ENCODE data around the gene EXOC3.

Gene EXOC3

DNA sequence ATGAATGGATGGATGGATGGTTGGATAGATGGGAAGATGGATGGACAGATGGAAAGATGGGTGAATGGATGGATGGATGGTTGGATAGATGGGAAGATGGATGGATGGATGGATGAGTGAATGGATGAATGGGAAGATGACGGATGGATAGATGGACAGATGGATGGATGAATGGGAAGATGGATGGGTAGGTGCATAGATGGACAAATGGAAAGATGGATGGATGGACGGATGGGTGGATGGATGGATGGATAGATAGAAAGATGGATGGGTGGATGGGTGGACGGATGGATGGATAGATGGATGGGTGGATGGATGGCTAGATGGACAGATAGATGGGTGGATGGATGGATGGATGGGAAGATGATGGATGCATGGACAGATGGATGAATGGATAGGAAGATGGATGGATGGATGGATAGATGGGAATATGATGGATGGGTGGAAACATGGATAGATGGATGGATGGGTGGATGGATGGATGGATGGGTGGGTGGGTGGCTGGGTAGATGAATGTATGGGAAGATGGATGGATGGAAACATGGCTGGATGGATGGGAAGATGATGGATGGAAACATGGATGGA is 16.5 kb upstream of the EXOC3 start:
- no peak for DNase-seq (ENCODE audit: low read depth)

DNA sequence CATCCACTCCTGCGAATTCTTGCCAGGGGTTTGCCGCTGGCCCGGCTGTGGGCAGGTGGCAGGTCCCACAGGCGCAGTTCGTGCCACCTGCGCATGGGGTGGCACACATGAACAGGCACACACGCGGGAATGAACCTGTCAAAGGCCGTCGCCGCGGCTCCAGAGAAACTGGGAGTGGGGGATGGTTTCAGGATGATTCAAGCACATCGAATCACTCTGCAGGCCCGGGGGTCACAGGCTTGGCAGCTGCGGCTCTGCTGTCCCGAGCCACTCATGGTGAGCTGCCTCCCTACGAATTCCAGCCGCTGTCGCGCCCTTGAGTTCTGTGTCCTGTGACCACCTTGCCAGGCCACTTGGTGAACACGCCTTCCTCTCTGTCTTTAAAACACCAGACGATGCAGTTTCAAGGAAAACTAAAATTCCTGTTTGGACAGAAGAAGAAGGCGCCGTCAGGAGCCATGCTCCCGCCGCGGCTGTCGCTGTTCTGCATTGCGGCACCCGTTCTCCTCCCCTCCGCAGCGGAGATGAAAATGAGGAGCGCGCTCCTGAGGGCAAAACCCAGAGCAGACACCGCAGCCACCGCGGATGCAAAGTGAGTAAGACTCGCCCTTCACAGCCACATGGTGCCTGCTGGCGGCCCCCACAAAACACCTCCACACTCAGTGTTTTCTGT is 15.4 kb upstream of the EXOC3 start:
- DNase-seq (ENCODE audit: low read depth) = no peak

DNA sequence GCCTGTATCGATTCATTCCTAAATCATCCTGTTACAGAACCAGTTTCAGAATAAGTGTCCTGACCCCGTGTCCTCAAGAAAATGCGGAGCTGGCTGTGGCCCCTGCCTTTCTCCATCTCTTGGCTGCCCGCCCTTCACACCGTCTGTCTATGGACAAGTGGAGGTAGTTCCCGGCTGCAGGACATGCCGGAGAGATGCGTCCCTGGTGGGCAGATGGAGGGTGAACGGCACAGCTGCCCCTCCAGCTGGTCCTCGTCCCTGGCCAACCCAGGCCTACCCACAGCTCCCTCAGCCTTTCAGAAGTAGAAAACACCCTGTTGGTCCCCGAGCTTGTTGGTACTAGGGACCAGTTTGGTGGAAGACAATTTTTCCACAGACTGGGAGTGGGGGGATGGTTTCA is 14.8 kb upstream of the EXOC3 start:
- DNase-seq (ENCODE audit: low read depth) = no peak

DNA sequence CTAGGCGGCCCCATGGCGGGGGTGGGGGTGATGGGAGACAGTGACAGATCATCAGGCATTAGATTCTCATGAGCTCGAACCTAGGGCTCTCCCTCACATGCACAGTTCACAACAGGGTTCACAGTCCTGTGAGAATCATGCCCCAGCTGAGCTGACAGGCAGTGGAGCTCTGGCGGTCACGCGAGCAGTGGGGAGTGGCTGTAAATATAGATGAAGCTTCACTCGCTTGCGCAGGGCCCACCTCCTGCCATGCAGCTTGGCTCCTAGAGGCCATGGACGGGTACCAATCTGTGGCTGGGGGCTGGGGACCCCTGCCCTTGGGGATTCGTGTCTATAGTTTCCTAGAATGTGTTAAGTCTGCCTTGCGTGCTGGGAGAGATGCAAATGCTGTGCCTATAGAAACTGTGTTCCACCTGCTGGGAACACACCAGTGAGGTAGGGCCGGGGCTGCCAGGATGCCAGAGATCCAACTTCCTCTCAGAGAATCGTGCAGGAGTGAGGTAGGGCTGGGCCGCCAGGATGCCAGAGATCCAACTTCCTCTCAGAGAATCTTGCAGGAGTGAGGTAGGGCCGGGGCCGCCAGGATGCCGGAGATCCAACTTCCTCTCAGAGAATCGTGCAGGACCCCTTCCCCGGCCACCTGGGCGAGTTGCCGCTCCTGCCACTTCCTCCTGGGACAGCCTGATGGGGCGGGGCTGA is 14.1 kb upstream of the EXOC3 start:
- no peak for DNase-seq (ENCODE audit: low read depth)

DNA sequence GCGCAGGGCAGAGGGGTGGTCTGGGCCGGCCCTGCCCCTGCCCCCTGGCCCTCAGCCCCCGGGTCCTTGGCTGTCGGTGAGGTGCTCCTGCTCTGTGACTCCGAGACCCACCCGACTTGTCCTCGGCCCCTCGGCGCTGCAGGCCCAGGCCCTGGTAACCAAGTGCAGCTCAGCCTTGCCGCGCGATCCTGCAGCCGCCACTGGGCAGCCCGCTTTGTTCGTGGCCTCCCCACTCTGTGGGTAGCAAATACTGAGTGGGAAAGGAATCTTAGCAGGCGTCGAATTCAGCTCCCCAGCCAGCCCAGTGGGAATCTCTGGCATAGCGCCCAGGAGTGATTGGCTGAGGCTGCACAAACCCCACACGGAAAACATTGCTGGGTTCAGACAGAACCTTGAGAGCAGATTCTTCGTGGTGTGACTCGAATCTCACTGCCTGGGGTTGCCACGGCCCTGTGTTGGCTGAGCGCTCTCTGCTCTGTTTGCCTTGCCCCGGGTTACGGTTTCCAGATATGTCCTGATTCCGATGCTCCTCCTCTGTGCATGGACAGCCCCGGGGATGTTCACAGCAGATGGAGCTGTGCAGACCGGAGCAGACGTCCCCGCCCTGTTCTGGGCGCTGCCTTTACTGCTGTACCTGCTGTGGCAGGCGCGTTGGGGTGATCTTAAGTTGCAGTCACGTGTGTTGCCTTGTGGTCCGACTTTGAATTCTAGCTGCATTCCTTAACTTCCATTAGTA is 13.4 kb upstream of the EXOC3 start:
- peak; percentile 69 for DNase-seq (ENCODE audit: low read depth)

DNA sequence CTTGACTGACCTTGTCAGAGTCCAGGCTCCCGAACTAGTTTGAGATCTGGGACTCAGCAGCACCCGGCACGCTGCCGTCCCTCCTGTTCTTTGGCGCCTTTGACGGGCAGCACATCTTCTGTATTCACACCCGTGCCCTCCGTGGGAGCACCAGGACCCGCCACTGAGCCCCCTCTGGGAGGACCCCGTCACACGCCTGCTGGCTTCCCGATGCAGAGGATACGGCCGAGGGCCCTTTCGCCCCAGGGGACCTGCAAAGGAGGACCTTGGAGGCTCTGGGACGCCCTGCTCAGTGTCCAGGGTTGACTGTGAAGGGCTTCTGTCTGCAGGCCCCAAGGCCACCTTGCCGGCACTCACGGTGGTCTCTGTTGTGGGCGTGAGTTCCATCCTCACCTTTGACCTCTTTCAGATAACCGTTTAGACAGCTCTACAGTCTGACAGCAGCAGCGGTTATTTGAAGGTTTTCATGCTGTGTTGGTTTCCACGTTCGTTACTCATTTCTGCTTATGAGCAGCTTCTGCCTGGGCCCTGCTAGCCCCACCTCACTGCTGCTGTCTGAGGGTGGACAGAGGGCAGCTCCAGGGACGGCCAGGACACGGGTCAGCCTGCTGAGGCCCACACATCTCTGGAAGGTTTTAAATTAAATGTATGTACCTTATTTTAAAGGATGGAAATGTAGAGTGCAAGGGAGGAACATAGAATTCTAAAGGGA is 12.6 kb upstream of the EXOC3 start:
- no peak for DNase-seq (ENCODE audit: low read depth)

DNA sequence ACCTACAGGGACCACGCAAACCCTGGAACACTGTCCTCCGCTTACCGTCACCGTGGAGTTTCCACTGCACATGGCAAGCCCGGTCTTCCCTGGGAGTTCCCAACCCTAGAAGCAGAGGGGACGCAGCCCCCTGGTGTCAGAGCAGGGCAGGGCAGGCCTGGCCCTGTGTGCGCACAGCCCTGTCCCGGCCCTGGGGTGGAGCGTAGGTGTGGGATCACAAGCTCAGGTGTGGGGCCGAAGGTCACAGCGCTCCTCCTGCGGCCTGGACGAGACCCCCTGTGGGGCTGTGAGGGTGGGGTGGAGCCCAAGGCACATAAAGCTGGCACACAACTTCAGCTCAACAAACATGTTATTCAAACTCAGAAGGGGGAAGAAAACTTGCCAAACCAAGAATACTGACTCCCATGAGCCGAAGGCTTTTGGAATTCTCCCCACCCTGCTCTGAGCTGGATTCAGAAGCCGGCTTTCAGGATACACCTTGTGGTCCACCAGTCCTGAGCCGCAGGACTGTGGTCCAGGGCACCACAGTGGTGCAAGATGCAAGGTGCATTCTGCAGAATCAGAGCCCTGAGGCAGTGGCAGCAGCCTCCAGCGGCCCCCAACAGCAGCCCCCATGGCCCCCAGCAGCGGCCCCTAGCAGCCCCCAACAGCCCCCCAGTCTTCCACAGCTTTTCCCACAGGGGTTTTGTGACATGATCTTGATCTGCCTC is 11.8 kb upstream of the EXOC3 start:
- peak; percentile 35 for DNase-seq (ENCODE audit: low read depth)

DNA sequence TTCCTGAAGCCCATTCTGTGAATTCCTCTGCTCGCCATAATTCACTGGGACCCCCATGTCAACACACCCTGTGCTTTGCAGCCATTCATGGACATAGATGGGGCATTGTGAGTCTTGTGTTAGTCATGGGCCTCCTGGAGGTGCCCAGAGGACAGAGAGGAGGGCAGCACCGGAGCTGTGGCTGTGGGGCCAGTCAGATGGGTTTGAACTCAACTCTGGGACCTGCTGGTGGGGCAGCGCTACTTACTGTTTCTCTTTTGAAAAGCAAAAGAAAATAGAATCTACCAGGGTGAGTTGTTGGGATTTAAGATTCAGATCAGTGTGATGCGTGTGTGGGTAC is 11.3 kb upstream of the EXOC3 start:
- DNase-seq (ENCODE audit: low read depth) = no peak

DNA sequence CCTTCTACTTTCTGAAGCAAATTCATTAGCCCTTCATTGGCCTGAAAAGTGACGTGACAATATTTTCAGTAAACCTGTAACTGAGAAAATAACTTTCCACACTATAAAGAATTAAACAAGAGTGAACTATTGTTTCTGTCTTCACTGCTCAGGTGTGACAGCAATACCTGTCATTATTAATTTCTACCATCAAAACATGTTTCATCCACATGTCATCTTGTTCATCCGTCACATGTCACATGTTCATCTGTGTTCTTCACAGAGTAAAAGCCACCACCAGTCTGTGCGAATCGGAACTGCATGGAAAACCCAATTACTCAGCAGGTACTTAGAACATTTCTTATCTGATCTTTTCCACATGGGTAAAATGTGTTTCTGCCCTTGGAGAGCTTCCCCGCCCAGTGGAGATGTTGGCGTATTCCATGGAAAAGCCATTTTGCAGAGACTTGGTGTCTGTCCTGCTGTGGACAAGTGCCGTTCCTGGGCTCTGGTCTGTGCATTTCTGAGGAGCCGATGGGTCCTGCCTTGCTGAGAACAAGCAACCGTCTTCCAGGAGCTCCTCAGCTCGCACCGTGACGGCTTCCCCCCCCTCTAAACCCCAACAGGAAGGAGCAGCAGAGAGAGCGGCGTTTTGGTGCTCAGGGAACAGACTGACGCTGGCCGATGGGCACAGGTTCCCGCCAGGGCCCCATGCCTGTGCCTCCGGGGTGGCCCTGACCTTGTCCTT is 10.6 kb upstream of the EXOC3 start:
- no peak for DNase-seq (ENCODE audit: low read depth)

DNA sequence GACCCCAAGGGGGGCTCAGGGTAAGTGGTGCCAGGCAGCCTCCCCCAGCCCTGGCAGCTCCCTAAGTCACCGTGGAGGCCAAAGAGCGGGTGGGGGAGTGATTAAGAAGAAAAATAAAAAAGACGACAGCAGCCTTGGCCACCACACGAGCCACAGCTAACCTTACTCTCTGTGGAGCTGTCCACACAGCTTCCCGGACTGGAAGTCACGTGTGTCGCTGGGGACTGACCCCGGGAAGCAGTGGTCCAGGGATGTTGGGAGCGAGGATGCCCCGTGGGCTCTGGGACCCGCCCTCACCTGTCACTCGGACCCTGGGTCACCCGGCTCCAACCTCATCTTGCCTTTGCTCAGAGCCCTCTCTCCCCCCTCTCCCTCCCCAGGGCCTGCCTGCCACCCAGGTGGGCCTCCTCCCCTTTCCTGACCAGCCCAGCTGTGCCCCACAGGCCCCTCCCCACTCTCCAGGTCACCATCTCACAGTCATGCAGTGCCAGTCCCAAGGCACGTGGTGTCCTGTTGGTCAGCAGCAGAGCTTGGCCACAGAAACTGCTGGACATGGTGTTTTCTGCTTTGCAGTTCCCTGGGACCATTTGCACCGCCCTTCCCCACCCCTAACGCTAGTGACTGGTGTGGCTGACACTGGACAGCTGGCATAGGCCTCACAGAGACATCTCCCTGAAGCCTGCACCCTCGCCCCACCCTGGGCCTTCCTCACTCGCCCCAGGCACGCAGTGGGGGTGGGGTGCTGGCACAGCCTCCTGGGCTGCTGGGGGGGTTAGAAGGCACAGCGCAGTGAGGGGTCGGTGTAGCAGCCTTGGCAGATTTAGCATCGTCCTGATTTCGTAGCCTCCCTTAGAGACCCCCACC is 9.8 kb upstream of the EXOC3 start:
- DNase-seq (ENCODE audit: low read depth) = no peak

DNA sequence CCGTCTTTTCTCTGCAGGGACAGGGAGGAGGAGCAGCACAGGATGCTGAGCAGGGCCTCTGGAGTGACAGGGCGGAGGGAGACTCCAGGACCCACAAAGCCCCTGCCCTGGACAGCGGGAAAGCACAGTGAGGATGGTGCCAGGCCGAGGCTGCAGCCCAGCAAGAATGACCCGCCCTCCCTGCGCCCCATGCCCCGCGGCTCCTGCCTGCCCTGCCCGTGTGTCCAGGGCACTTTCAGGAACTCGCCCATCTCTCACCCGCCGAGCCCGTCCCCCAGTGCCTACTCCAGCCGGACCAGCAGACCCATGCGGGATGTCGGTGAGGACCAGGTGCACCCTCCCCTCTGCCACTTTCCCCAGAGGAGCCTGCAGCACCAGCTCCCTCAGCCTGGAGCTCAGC is 9.1 kb upstream of the EXOC3 start:
- DNase-seq (ENCODE audit: low read depth) = no peak

DNA sequence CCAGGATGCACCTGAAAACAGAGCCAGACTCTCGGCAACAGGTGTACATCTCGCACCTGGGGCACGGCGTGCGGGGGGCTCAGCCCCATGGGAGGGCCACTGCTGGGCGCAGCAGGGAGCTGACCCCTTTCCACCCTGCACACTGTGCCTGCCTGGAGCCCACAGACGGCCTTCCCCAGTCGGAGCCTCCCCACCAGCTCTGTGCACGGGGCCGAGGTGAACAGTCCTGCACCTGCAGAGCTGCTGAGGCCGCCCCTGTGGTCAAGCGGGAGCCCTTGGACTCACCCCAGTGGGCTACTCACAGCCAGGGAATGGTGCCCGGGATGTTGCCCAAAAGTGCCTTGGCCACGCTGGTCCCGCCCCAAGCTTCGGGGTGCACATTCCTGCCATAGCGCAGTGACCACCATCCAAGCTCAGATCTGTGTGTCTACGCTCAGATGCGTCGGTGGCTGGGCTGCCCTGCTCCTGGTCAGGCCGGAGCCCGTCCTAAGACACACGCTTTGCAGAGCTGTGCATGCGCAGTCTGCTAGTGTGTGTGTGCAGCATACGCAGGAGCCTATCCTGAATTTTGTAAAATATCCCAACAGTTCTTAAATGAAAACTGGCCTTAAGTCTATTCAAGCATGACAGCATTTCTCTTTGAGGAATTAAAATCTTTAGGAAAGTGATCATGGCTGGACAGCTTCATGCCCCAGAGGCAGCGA is 8.4 kb upstream of the EXOC3 start:
- DNase-seq (ENCODE audit: low read depth) = no peak

DNA sequence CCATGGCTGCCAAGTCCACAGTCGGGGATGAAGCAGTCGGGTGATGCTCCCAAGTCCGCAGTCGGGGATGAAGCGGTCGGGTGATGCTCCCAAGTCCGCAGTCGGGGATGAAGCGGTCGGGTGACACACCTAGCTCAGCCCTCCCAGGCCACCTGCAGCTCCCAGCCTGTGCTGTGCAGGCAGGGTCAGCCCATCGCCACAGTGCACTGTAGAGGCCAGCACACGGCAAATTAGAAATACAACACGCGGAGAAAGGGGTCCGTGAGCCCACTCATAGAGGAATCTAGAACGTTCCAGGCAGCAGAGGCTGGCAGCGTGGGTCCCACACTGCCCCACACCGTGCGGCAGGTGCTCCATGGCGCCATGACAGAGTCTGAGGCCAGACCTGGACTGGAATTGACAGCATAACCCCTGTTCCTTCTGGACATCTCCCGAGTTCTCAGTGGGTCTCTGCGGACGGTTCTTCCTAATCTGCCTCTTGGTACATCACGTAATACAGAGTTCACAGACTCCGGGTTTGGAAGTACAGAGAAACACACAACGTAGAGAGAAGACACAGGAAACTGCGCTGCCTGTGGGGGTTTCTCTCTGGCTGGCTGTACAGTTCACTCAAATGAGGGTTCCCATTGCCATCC is 7.7 kb upstream of the EXOC3 start:
- no peak for DNase-seq (ENCODE audit: low read depth)

DNA sequence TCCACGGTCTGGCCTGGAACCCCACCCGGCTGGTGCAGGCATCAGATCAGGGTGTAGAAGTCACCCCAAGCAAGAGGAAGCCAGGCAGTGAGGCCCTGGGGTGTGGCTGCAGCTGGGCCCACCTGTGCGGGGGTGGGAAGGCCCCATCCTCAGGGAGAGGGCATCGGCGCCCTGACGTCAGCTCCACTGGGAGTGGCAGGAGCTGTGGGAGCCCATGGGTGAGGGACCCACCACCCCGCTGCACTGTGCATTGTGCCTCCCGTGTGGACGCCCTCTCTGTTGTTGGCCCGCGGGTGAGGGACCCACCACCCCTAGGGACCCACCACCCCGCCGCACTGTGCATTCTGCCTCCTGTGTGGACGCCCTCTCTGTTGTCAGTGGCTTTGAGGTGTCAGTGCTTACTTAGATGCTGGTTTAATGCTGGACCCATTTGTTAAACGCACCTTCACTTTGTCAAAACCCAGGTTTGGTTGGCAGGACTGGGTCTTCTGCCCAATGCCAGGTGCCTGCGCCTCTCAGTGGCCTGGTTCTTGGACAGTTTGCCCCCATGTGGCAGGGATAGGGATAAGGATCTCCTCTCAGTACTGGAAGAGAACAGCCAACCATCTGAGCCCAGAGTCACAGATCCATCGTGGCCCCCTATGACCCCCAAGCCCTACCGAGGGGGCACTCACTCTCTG is 6.9 kb upstream of the EXOC3 start:
- DNase-seq (ENCODE audit: low read depth) = peak; percentile 37

DNA sequence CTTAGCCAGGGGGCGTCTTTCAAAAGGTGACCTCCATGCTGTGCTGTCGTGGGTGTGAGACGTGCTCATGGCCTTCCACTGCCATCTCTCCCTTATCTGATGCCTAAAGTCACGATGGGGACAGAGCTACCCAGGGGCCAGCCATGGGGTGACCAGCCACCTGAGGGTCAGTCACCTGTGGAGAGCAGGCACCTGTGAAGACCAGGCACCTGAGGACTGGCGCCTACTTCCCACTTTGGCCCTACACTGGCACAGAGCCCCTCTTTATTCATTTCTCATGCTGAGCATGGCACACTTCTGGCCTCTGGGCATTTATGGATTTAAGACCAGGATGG is 6.4 kb upstream of the EXOC3 start:
- DNase-seq (ENCODE audit: low read depth) = no peak

DNA sequence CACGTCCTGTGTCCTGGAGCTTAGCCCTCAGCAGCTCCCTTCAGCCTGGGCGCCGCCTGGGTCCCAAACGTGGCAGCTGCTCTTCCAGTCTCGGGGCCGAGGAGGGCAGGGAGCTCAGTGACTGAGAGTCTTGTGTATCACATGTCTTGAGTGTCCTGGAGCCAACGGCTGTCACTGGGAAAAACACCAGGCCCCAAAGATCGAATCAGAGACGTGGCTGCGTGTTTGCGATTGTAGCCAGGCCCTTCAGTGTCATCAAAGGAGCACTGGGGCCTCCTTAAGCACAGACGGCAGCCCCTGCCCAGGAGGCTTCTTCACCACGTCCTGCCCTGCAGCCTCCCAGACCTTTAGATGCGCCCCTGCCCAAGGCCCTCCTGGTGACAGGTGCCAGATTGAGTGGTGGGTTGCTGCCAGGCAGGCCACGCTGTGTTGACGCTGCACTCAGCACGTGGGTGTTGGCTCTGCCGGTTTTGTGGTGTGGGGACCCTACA is 5.7 kb upstream of the EXOC3 start:
- DNase-seq (ENCODE audit: low read depth) = no peak

DNA sequence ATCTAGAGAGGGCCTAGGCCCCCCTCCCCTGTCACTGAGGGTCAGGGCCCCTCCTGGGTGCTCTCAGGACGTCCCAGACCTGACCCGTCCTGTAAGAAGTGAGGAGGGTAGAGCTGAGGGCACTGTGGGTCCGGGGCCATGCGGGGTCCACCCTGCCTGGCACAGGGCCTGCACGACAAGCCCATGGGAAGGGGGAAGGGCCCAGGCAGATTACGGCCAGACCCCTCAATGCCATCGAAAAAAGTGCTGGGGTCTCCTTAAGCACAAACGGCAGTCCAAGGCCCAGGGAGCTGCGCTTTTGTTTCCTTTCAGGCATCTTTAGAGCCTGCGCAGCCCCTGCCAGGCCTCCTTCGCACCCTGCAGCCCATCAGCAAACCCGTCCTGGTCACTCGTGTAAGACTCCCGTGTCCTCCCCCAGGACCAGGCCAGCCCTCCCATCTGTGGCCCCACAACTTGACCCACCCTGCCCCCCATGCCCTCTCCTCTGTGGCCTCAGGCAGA is 4.4 kb upstream of the EXOC3 start:
- DNase-seq (ENCODE audit: low read depth) = no peak

DNA sequence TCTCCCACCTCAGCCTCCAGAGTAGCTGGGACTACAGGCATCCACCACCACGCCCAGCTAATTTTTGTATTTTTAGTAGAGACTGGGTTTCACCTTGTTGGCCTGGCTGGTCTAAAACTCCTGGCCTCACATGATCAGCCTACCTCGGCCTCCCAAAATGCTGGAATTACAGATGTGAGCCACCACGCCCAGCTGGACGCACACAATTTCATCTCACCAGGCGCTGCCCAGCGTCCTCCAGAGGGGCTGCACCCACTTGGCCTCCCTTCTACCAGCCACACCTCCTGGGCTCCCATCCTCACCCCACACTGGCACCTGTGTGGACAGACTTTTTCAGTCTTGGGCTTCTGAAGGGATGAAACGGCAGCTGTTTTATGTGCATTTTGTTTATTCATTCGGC is 3.8 kb upstream of the EXOC3 start:
- DNase-seq (ENCODE audit: low read depth) = no peak
